Cardiac muscle cell (in vitro differentiated cells and primary cell): ENCODE results near the gene VSIG10. TPM values are rescaled to one million over a fixed set of nuclear protein-coding genes. Genes with fewer than 3 reads are reported as not detected.

ENCODE experiments used
- DNase-seq, 2 donors: peaks; one replicate each; pipeline versions ENCODE4 v3.0.0 to v3.0.0-alpha.2; 2010 to 2017; ENCODE audit warnings: low read depth in 1 of 2, low spot score in 1 of 2
- H3K27ac ChIP-seq: fragments of 200-600 bp; sonication (generic); 2 replicates; pipeline ENCODE4 v1.5.1; 2016
- H3K27me3 ChIP-seq: fragments of 200-600 bp; sonication (generic); 2 replicates; pipeline ENCODE4 v1.6.0; 2016; ENCODE audit warnings: control low read depth
- H3K36me3 ChIP-seq: fragments of 200-600 bp; sonication (generic); 2 replicates; pipeline ENCODE4 v1.5.1; 2016; ENCODE audit warnings: control low read depth
- H3K4me1 ChIP-seq: fragments of 200-600 bp; sonication (generic); 2 replicates; pipeline ENCODE4 v1.8.1; 2017; ENCODE audit warnings: low read depth, mild to moderate bottlenecking, mixed run types
- H3K4me3 ChIP-seq: fragments of 200-600 bp; sonication (generic); 2 replicates; pipeline ENCODE4 v1.5.1; 2016; ENCODE audit warnings: mild to moderate bottlenecking
- H3K9me3 ChIP-seq: fragments of 200-600 bp; sonication (generic); 2 replicates; pipeline ENCODE4 v1.5.1; 2017; ENCODE audit warnings: low read depth, mild to moderate bottlenecking, control low read depth
- CTCF ChIP-seq: IDR thresholded peaks from 2 replicates; pipeline ENCODE4 v1.5.1; 2012; ENCODE audit warnings: low read depth, mild to moderate bottlenecking, low read length
- polyA plus RNA-seq: library from polyadenylated mRNA; unstranded; fragments of >200 nt; fragmentation: Nextera tagmentation; extraction: Ambion mirVana; gene quantifications from 2 replicates; pipeline ENCODE4 v1.2.1, GENCODE V29; 2016
- total RNA-seq: library from RNA; depleted of rRNA; stranded (reverse); fragments of >200 nt; gene quantifications from 2 replicates; pipeline ENCODE4 v1.2.3, GENCODE V29; 2016

The VSIG10 gene
- total and polyA plus RNA-seq, 2 experiments from 2014 or later, result 7.2 to 10.9 TPM

DNA sequence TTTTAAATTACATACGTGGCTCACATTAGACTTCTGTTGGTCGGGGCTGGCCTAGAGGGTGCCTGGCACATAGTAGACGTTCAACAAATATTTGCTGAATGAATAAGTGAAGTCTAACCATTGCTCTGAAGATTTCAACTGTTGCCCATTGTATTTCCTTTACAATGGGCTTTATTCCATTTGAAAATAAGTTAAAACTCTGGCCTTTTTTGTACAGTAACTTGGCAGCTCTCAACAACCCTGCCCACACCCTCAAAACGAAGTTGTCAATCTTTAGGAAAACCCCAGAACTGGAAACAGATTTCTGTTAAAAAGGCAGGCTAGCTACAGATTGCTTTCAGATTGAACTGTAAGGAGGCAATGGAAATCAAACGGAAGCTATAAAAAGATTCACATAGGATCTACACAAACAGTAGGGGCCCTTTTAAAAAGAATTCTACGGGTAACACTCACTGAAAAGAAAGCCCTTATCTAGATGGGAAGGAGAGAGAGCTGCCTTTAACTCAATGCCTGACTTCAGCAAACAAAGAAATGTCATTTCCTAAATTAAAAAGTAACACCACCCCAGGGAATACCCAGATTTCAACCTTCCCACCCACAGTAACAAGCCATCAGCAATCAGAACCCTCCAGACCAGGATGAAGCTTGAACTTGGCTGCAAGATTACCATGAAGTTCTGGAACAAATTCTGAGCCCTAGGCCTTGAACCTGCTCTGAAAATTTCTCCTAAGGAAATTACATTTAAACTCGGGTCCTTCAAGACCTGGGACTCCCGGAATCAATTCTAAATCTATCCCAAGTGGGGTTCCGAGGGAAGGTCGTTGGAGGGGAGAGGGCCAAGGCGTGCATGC lies 44.2 kb downstream of the VSIG10 start:
- DNase-seq, result peak in 1 of 2 donors; percentile 8
- Histone ChIP-seq H3K4me3 (peak overlapping the region; percentile 98), H3K27ac (peak overlapping the region; percentile 82), H3K36me3 (no peaks in the 10 kb centered on the region), H3K4me1 (peaks cover 15% of the 10 kb centered on the region), H3K9me3 (no peaks in the 10 kb centered on the region), H3K27me3 (no peaks in the 10 kb centered on the region)
- TF ChIP-seq CTCF, result no peak

DNA sequence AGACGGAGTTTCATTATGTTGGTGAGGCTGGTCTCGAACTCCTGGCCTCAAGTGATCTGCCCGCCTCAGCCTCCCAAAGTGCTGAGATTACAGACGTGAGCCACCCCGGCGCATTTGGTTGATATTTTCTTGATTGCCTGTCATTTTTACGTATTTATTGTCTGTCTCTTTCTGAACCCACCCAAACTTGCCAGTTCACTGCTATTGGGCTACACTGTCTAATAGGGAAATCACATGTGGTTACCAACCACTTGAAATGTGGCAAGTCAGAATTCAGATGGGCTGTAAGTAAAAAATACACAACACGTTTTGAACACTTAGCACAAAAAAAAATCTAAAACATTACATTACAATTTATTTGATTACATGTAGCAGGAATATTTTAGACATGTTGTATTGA lies 44.9 kb downstream of the VSIG10 start:
- DNase-seq, result no peak
- Histone ChIP-seq H3K4me3 (no peak overlapping the region), H3K27me3 (no peaks in the 10 kb centered on the region), H3K9me3 (no peaks in the 10 kb centered on the region), H3K36me3 (no peaks in the 10 kb centered on the region), H3K27ac (no peak overlapping the region), H3K4me1 (peaks cover 15% of the 10 kb centered on the region)
- no peak for TF ChIP-seq CTCF

DNA sequence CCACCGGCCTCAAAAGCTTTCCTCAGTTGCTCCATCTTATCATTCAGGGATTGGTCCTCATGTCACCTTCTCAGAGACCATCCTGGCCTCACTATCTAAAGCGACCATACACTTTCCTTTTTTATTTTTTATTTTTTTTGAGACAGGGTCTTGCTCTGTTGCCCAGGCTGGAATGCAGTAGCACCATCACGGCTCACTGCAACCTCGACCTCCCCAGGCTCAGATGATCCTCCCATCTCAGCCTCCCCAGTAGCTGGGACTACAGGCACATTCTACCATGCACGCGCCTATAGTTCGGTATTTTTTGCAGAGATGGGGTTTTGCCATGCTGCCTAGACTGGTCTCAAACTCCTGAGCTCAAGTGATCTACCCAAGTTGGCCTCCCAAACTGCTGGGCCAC lies 45.6 kb downstream of the VSIG10 start:
- peaks cover 15% of the 10 kb centered on the region for H3K4me1 ChIP-seq
- H3K27ac ChIP-seq, result no peak overlapping the region
- H3K9me3 ChIP-seq, result no peaks in the 10 kb centered on the region
- DNase-seq, result no peak
- H3K27me3 ChIP-seq, result no peaks in the 10 kb centered on the region
- TF ChIP-seq CTCF, result no peak
- no peaks in the 10 kb centered on the region for H3K36me3 ChIP-seq
- H3K4me3 ChIP-seq, result no peak overlapping the region

DNA sequence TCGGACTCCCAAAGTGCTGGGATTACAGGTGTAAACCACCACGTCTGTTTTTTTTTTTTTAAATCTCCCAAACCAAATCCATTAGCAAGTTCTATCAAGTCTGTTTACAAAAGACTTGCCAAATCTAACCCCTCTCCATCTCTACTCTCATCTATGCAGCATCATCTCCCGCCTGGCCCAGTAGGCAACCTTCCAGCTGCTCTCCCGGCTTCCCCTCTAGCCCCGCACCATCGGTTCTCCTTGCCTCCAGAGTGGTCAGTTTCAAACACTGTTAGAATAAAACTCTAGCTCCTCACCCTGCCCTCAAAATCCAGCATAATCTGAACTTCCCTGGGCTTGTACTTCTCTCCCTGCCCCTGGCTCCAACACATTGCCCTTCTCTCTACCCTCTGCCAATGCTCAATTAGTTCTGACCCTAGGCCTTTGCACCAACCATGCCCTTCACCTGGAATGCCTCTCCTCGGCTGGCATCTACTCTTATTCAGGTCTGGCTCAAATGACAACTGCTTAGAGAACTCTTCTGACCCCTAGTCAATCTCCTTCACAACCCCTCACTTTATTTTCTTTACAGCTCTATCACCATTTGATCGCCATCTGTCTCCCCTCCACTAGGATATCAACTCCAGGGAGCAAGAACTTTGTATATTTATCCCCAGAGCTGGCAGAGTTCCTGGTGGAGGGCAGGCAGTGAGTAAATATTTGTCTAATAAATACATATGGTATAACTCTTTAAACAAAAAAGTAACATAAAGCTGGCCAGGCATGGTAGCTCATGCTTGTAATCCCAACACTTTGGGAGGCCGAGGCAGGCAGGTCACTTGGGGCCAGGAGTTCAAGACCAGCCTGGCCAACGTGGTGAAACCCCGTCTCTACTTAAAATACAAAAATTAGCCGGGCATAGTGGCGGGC lies 47.7 kb downstream of the VSIG10 start:
- no peaks in the 10 kb centered on the region for H3K27me3 ChIP-seq
- DNase-seq, result no peak
- peak overlapping the region; percentile 48 for H3K27ac ChIP-seq
- peaks cover 4% of the 10 kb centered on the region for H3K36me3 ChIP-seq
- TF ChIP-seq CTCF, result no peak
- H3K4me1 ChIP-seq, result peaks cover 10% of the 10 kb centered on the region
- no peaks in the 10 kb centered on the region for H3K9me3 ChIP-seq
- no peak overlapping the region for H3K4me3 ChIP-seq

- H3K4me3 ChIP-seq, result no peak overlapping the region
- H3K9me3 ChIP-seq, result no peaks in the 10 kb centered on the region
- H3K4me1 ChIP-seq, result peaks cover 8% of the 10 kb centered on the region
- no peak overlapping the region for H3K27ac ChIP-seq
- no peaks in the 10 kb centered on the region for H3K27me3 ChIP-seq
- peaks cover 4% of the 10 kb centered on the region for H3K36me3 ChIP-seq
- DNase-seq, result peak in 1 of 2 donors; percentile 21
- TF ChIP-seq CTCF, result peak; percentile 50
These were observed 48.7 kb downstream of the VSIG10 start for GRCh38 chr12:118055144-118055557.
